NCI-H526 (cell line): ENCODE measurements around the gene PAK5.

Source experiments
- DNase-seq, 2 experiments: peaks; one replicate each; lab custom pipeline; 2025; lab: John Stamatoyannopoulos, UW

Gene PAK5

DNA sequence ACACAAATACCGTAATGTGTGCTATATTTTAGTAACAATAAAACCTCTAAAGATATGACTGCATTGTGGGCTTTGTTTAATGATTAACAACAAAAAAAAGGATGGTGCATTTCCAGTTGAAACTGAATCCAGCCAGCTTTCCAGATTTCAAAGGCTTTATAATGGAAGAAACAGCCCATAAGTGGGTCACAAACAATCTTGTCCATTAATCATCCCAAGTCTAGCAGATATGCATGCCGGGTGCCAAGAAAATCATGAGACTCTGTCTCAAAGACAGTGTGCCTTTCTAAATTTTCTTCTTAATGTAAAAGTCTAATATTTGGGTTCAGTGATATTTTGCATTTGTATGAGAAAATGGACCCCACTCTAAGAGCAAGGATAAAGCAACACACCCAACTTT, 345.1 kb downstream of the PAK5 start:
- no peak for DNase-seq

DNA sequence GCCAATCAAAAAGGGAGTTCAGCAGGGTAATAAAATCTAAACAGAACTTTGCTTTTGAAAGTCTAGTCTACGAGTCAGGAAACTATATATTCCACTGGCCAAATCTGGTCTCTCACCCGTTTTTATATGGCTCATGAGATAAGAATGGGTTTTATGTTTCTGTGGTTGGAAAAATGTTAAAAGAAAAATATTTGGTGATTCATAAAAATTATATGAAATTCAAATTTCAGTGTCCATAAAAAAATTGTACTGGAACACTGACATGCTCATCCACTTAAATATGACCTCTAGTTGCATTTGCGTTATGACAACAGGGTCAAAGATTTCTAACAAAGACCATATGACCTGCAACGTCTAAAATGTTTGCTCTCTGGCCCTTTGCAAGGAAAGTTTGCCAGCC, 346.8 kb downstream of the PAK5 start:
- DNase-seq = no peak

DNA sequence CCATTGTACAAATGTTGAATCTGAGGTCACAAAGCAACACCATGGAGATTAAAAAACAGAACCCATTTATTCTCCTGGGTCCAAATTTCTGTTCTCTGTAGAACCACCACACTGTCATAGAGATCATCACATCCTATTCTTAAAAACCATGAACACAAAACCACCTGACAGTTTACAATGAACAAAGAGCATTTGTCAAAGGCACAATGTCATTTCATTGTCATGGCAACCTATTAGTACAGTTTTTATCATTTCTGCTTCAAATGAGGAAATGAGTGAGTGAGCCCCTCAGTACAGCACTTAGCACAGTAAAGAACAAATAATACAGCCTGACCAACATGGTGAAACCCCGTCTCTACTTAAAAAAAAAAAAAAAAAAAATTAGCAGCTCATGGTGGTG, 347.6 kb downstream of the PAK5 start:
- no peak for DNase-seq

DNA sequence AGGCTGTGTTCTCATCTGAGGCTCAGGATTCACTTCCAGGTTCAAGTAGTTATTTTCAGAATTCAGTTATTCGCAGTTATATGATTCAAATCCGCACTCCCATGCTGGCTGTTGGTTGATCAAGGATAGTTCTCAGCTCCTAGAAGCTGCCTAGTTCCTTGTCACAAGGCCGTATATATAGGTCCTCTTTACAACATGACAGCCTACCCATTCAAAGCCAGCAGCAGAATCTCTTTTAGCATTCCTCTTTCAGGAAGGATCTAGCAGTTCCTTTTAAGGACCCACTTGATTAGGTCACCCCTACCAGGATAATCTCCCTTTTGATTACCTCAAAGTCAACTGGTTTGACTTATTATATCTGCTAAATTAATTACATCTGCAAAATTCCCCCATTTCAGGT, 348.2 kb downstream of the PAK5 start:
- DNase-seq = no peak

DNA sequence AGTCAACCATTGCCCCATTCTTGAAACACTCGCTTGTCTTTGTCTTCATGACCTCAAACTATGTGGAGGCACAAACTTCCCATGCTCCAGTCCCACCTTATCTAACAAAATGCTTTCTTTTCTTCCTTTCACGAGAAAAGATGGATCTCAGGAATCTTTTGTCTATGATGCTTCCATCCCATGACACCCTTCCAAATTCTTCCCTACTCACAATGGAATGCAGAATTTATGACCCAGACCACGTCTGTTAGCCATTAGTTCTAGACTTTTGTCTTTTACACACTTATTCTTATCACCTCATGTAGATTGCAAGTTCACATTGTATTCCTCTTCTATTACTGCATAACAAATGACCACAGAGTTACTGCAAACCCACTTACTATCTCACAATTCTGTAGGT, 348.7 kb downstream of the PAK5 start:
- no peak for DNase-seq

DNA sequence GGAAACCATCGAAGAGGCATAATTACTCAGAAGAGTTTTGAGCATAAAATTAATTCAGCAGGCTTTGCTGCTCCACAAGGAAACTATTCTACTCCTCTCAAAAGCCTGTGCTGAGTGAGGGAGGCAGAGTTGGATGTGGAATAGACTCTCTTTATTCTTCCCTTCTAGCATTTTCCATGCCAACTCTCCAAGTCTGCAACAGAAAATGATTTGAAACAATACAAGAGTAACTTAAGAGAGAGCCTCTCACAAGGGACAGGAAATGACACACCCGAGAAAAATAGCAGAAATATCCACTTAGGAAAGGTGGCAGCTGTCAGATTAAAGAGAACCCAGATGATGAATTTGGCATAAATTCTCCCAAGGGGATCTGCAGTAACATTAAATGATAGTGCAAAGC, 350.8 kb downstream of the PAK5 start:
- no peak for DNase-seq
